Osteocyte (in vitro differentiated cells): ENCODE measurements around the gene BHMT. TPM values are rescaled to one million over a fixed set of nuclear protein-coding genes. Genes with fewer than 3 reads are reported as not detected.

Experiments
- DNase-seq: peaks from one replicate; pipeline ENCODE4 v3.0.0; 2021; ENCODE audit warnings: mixed read lengths; ENCODE audit not compliant: unreplicated experiment; ENCODE audit errors: extremely low spot score
- H3K27ac Mint-ChIP-seq: one replicate; pipeline ENCODE4 v1.8.0; 2021; ENCODE audit warnings: mild to moderate bottlenecking, mixed read lengths; ENCODE audit not compliant: unreplicated experiment
- H3K27me3 Mint-ChIP-seq: one replicate; pipeline ENCODE4 v1.8.0; 2021; ENCODE audit warnings: mixed read lengths; ENCODE audit not compliant: unreplicated experiment
- H3K36me3 Mint-ChIP-seq: one replicate; pipeline ENCODE4 v1.8.0; 2021; ENCODE audit warnings: mixed read lengths; ENCODE audit not compliant: unreplicated experiment
- H3K4me1 Mint-ChIP-seq: one replicate; pipeline ENCODE4 v1.8.0; 2021; ENCODE audit warnings: mixed read lengths; ENCODE audit not compliant: unreplicated experiment
- H3K4me3 Mint-ChIP-seq: one replicate; pipeline ENCODE4 v1.8.0; 2021; ENCODE audit warnings: mild to moderate bottlenecking, moderate library complexity, mixed read lengths; ENCODE audit not compliant: unreplicated experiment
- H3K9me3 Mint-ChIP-seq: one replicate; pipeline ENCODE4 v1.8.0; 2021; ENCODE audit warnings: mixed read lengths; ENCODE audit not compliant: unreplicated experiment
- long read RNA-seq: library from polyadenylated mRNA; unstranded; transcript quantifications from one replicate; pipeline ENCODE4 v2.0.0, GENCODE V29; 2021
- total RNA-seq: library from RNA; stranded (reverse); gene quantifications from 2 replicates; pipeline ENCODE4 v1.2.1, GENCODE V29; 2021
- TF ChIP-seq, protein P1 (sequence below): fragments of 200-600 bp; sonication (generic); IDR thresholded peaks from 2 replicates; pipeline ENCODE4 v1.5.0; 2021; ENCODE audit warnings: antibody characterized with exemption, mild to moderate bottlenecking, moderate library complexity

Gene BHMT, protein sequence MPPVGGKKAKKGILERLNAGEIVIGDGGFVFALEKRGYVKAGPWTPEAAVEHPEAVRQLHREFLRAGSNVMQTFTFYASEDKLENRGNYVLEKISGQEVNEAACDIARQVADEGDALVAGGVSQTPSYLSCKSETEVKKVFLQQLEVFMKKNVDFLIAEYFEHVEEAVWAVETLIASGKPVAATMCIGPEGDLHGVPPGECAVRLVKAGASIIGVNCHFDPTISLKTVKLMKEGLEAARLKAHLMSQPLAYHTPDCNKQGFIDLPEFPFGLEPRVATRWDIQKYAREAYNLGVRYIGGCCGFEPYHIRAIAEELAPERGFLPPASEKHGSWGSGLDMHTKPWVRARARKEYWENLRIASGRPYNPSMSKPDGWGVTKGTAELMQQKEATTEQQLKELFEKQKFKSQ
- total RNA-seq: not detected in 2 replicates
- long read RNA-seq: 0 reads

- no peak within 1 kb of the TSS for H3K4me3 Mint-ChIP-seq
- H3K36me3 Mint-ChIP-seq: peaks cover 2% of the 10 kb centered on the region
- peaks cover 90% of the 10 kb centered on the region for H3K27me3 Mint-ChIP-seq
- H3K9me3 Mint-ChIP-seq: no peaks in the 10 kb centered on the region
- peaks cover 16% of the 10 kb centered on the region for H3K4me1 Mint-ChIP-seq
- H3K27ac Mint-ChIP-seq: no peak within 1 kb of the TSS
- TF ChIP-seq, protein P1, sequence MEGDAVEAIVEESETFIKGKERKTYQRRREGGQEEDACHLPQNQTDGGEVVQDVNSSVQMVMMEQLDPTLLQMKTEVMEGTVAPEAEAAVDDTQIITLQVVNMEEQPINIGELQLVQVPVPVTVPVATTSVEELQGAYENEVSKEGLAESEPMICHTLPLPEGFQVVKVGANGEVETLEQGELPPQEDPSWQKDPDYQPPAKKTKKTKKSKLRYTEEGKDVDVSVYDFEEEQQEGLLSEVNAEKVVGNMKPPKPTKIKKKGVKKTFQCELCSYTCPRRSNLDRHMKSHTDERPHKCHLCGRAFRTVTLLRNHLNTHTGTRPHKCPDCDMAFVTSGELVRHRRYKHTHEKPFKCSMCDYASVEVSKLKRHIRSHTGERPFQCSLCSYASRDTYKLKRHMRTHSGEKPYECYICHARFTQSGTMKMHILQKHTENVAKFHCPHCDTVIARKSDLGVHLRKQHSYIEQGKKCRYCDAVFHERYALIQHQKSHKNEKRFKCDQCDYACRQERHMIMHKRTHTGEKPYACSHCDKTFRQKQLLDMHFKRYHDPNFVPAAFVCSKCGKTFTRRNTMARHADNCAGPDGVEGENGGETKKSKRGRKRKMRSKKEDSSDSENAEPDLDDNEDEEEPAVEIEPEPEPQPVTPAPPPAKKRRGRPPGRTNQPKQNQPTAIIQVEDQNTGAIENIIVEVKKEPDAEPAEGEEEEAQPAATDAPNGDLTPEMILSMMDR: no peak
- DNase-seq: no peak
Observed at GRCh38 chr5:79111387-79111959, at the start of gene BHMT. Gene BHMT, plus strand, starts transcription at chr5:79111809. Its CDS starts 77 bp downstream, at chr5:79111886.

DNA sequence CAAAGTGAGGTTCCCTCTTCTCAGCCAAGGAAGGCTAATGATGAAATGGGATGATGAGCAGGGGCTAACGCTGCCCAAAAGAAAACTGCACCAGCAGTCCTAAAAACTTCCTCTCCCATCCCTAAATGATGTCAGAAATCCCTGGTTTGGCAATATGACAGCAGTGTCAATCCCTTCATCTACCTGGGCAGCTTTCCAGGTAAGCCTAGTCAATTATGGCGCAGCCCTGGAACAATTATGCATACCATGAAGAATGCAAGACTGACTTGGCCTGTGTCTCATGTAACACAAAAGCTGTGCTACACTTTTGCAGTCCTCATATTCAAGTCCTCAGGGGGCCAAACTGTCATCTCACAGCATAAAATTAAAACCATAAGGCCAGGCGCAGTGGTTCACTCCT, 49.2 kb upstream of the BHMT start:
- TF ChIP-seq, protein P1: no peak
- Mint-ChIP-seq H3K4me3 (no peak overlapping the region), H3K4me1 (no peaks in the 10 kb centered on the region), H3K27ac (no peak overlapping the region), H3K27me3 (peaks cover 28% of the 10 kb centered on the region), H3K9me3 (no peaks in the 10 kb centered on the region), H3K36me3 (no peaks in the 10 kb centered on the region)
- no peak for DNase-seq

- H3K9me3 Mint-ChIP-seq: peaks cover 3% of the 10 kb centered on the region
- DNase-seq: no peak
- no peaks in the 10 kb centered on the region for H3K36me3 Mint-ChIP-seq
- H3K4me3 Mint-ChIP-seq: no peak within 1 kb of the TSS
- TF ChIP-seq, protein P1: no peak
- H3K27ac Mint-ChIP-seq: no peak within 1 kb of the TSS
- H3K27me3 Mint-ChIP-seq: peaks cover 3% of the 10 kb centered on the region
- H3K4me1 Mint-ChIP-seq: no peaks in the 10 kb centered on the region
Observed at GRCh38 chr5:79069488-79070349, 41.9 kb upstream of the BHMT start, which contains the start of the genes BHMT2 and DMGDH. Gene BHMT2, plus strand, starts transcription at chr5:79069767. Its CDS starts 16 bp downstream, at chr5:79069783. Gene DMGDH, minus strand, starts transcription at chr5:79069674. Its CDS starts 54 bp downstream, at chr5:79069620.

GRCh38 chr5:79070350-79070667, 41.3 kb upstream of the BHMT start:
- Mint-ChIP-seq H3K4me3 (no peak overlapping the region), H3K27me3 (peaks cover 3% of the 10 kb centered on the region), H3K4me1 (no peaks in the 10 kb centered on the region), H3K36me3 (no peaks in the 10 kb centered on the region), H3K9me3 (peaks cover 3% of the 10 kb centered on the region), H3K27ac (no peak overlapping the region)
- DNase-seq: no peak
- TF ChIP-seq, protein P1: no peak
